HFF-Myc (cell line): ENCODE results near the gene IFIH1.
A peak's percentile ranks its signal among the peaks of the same experiment; 100 is the strongest.

Experiments used
- DNase-seq: peaks from one replicate; pipeline ENCODE4 v3.0.0-alpha.2; 2011; ENCODE audit warnings: low read depth; ENCODE audit errors: extremely low read depth
- H3K4me3 ChIP-seq: replicated peaks from 2 replicates; pipeline ENCODE4 v1.5.1; 2011; ENCODE audit warnings: low read depth, mild to moderate bottlenecking, control low read depth, low read length
- TF ChIP-seq, protein P1 (sequence below): IDR thresholded peaks from 2 replicates; pipeline ENCODE4 v1.5.1; 2012; ENCODE audit warnings: mild to moderate bottlenecking, low read depth, low read length, control low read depth; ENCODE audit errors: missing control alignments

IFIH1 gene

DNA sequence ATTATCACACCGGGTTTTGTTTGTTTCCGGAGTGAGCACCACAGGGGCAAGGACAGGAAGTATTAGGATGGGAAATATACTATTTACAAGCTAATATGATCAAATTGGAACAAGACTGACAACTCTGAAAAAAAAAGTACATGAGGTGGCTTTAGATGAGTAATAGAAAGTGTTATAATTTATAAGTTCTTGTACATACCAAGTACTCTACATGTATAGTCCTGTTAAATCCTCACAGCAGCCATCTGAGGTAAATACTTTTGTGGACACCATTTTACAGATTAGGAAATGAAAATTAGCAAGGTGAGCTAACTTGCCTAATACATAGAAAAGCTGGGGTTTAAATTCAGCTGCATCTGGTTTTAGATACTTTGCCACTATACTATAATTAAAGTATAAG, 86.5 kb downstream of the IFIH1 start:
- TF ChIP-seq, protein P1, sequence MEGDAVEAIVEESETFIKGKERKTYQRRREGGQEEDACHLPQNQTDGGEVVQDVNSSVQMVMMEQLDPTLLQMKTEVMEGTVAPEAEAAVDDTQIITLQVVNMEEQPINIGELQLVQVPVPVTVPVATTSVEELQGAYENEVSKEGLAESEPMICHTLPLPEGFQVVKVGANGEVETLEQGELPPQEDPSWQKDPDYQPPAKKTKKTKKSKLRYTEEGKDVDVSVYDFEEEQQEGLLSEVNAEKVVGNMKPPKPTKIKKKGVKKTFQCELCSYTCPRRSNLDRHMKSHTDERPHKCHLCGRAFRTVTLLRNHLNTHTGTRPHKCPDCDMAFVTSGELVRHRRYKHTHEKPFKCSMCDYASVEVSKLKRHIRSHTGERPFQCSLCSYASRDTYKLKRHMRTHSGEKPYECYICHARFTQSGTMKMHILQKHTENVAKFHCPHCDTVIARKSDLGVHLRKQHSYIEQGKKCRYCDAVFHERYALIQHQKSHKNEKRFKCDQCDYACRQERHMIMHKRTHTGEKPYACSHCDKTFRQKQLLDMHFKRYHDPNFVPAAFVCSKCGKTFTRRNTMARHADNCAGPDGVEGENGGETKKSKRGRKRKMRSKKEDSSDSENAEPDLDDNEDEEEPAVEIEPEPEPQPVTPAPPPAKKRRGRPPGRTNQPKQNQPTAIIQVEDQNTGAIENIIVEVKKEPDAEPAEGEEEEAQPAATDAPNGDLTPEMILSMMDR, result no peak
- H3K4me3 ChIP-seq, result no peak overlapping the region
- DNase-seq, result no peak

DNA sequence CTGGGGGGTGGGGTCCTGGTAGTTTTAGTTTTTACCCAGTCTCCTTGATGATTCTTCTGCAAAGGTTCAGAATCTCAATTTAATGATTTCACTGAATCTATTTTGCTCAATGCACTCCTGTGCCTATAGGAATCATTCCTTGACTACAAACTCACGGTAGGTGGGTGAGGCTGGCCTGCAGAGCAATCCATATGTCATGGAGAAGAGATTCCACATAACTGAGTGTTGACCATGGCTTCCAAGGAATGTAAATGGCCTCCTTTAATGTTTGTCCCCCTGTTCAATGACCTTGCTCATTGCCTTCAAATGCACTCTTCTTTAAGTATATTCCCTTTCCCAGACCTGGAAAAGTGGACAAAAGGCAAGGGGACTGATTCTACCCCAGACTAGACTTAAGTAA, 87.7 kb downstream of the IFIH1 start:
- TF ChIP-seq, protein P1, result no peak
- H3K4me3 ChIP-seq, result no peak overlapping the region
- no peak for DNase-seq

DNA sequence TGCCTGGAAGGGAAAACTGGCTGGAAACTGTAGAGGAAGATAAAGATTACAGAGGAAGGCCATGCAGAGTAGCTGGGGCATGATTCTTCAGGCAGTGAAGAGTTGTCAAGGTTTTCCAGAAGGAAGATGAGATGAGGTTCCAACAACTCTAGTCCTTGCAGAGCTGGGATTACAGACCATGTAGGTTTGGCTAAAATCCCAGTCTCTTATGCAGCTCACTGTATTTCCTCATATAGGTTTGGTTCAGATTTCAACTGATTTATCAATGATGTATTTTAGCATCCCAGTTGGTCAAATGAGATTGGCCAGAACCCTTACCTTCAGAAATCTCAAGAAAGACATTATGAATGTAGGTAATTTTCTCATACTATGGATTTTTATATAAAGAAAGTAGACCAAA, 91.6 kb downstream of the IFIH1 start:
- TF ChIP-seq, protein P1, result no peak
- no peak overlapping the region for H3K4me3 ChIP-seq
- no peak for DNase-seq

DNA sequence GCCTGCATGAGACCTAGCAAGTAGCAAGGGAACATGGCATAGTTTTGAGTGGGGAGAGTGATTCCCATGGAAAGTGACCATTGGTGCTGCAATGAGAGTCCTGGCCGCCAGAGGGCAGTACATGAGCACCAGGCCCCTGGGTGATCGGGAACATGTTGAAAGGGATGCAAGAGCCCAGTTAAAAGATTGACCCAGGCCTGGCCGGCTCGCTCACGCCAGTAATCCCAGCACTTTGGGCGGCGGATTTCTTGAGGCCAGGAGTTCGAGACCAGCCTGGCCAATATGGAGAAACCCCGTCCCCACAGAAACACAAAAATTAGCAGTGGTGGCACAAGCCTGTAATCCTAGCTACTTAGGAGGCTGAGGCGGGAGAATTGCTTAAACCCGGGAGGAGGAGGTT, 97.4 kb downstream of the IFIH1 start:
- TF ChIP-seq, protein P1, result peak; percentile 96
- no peak for DNase-seq
- H3K4me3 ChIP-seq, result no peak overlapping the region

DNA sequence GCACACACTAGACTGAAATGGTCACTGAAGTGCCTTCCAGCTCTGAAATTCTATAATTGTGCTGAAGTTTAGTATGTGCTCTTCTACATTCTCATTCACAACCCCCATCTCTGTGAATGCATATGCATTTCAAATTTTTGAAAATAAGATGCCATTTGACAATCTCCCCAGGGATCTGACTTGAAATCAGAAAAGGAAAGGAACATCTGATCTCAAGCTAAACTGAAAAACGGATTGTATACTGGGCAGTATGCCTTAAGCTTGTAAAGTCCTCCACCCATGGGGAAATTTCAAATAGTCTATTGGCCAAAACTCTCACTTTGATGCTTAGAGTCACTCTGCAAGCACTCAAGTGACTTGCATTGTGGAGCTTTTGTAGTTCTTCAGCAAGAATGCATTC, 98.1 kb downstream of the IFIH1 start:
- H3K4me3 ChIP-seq, result no peak overlapping the region
- TF ChIP-seq, protein P1, result no peak
- no peak for DNase-seq

DNA sequence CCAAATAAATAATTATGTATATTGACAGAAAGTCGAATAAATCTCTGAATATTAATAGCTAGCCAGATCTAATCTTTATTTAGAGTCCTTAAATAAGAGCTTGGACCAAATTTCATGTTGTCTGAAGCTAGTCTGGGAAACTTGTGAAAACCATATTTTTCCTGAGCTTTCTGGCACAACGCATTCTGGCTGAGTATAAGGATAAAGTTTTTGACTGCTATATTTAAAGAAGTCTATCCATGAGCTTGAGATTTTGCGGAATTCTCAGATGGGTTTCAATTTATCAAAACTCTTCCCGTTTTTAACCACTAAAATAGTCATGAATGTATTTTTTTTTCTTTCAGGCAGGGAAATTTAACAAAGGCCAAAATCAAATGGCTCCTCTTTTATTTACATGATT, 99.1 kb downstream of the IFIH1 start:
- no peak for DNase-seq
- TF ChIP-seq, protein P1, result no peak
- no peak overlapping the region for H3K4me3 ChIP-seq

DNA sequence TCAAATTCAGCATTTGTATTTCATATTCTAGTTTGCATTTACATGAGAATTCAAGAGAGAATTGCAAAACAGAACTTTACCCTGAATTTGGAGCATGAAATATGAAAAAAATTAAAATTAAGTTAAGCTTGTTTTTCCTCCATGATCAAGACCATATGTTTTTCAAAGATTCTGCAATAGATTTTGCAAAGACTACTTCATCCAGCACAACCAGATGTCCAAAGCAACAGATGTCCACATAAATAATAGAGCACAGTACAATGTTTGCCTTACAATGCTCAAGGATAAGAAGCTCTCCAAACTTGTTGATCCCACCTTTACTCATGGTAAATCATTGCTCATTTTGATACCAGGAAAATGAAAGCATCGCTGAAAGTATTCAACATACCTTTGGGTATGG, 100.9 kb downstream of the IFIH1 start:
- TF ChIP-seq, protein P1, result no peak
- no peak overlapping the region for H3K4me3 ChIP-seq
- DNase-seq, result peak; percentile 16
